Occipital lobe (tissue), 2 donors: Measurements from ENCODE around the gene FGF7. TPM values are rescaled to one million over a fixed set of nuclear protein-coding genes. Genes with fewer than 3 reads are reported as not detected.
"Not testable (repeated sequence)": the region's sequence is repeated elsewhere in the genome, so short reads cannot be mapped to it uniquely, and the experiment has no call there.

Source experiments
- DNase-seq: peaks from one replicate; lab custom pipeline; 2025; lab: John Stamatoyannopoulos, UW
- total RNA-seq: library from RNA; depleted of rRNA; stranded (reverse); fragments of >200 nt; gene quantifications from one replicate; pipeline ENCODE4 v1.2.3, GENCODE V29; 2014

FGF7 gene
- total RNA-seq, 1 donor from 2014 or later, result 0.31 TPM

GRCh38 chr15:49492830-49493229 lies 69.8 kb downstream of the FGF7 start:
- DNase-seq, result no peak

- no peak for DNase-seq
Measured at GRCh38 chr15:49494842-49495241, 71.8 kb downstream of the FGF7 start.

- no peak for DNase-seq
Measured at GRCh38 chr15:49495993-49496753, 73.1 kb downstream of the FGF7 start.

GRCh38 chr15:49501586-49501985 lies 78.5 kb downstream of the FGF7 start:
- no peak for DNase-seq

- no peak for DNase-seq
Measured at GRCh38 chr15:49506341-49506740, 83.3 kb downstream of the FGF7 start.

GRCh38 chr15:49507261-49507660 lies 84.2 kb downstream of the FGF7 start:
- DNase-seq, result no peak

GRCh38 chr15:49512739-49513138 lies 89.7 kb downstream of the FGF7 start:
- not testable (repeated sequence) for DNase-seq

GRCh38 chr15:49521802-49522201 lies 98.8 kb downstream of the FGF7 start:
- DNase-seq, result no peak

- DNase-seq, result no peak
Measured at GRCh38 chr15:49528289-49528688, 105.2 kb downstream of the FGF7 start.

GRCh38 chr15:49530092-49530491 lies 107.0 kb downstream of the FGF7 start:
- DNase-seq, result no peak

Other genes with a start within 250 kb of the FGF7 start
- 7.3 TPM for gene FAM227B, start 197.6 kb downstream of the FGF7 start, total RNA-seq
- 42.3 TPM for gene DTWD1, start 197.8 kb downstream of the FGF7 start, total RNA-seq